ENCODE measurements around the gene ILKAP.

Gene ILKAP

GRCh38 chr2:238144262-238144661 is 59.2 kb downstream of the ILKAP start:
- H3K9me3 ChIP-seq (ENCODE audit: low read length), result no peaks in the 10 kb centered on the region
- peaks cover 14% of the 10 kb centered on the region; the same call in 1 of the 2 replicates for H3K27me3 ChIP-seq (ENCODE audit: insufficient read depth, low read length)
- H3K27ac ChIP-seq (ENCODE audit: low read depth, low read length, poor library complexity, severe bottlenecking), result no peak overlapping the region
- no peaks in the 10 kb centered on the region for H3K79me2 ChIP-seq (ENCODE audit: insufficient read depth, low read length)
- no peaks in the 10 kb centered on the region for H4K20me1 ChIP-seq (ENCODE audit: insufficient read depth, low read length)
- no peaks in the 10 kb centered on the region for H3K36me3 ChIP-seq (ENCODE audit: insufficient read depth, low read length)
- no peak overlapping the region for H3K9ac ChIP-seq (ENCODE audit: low read length)
- H2AFZ ChIP-seq (ENCODE audit: low read length), result no peak overlapping the region
- TF ChIP-seq, protein P1, sequence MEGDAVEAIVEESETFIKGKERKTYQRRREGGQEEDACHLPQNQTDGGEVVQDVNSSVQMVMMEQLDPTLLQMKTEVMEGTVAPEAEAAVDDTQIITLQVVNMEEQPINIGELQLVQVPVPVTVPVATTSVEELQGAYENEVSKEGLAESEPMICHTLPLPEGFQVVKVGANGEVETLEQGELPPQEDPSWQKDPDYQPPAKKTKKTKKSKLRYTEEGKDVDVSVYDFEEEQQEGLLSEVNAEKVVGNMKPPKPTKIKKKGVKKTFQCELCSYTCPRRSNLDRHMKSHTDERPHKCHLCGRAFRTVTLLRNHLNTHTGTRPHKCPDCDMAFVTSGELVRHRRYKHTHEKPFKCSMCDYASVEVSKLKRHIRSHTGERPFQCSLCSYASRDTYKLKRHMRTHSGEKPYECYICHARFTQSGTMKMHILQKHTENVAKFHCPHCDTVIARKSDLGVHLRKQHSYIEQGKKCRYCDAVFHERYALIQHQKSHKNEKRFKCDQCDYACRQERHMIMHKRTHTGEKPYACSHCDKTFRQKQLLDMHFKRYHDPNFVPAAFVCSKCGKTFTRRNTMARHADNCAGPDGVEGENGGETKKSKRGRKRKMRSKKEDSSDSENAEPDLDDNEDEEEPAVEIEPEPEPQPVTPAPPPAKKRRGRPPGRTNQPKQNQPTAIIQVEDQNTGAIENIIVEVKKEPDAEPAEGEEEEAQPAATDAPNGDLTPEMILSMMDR (IDR thresholded peaks at IDR 0.05; ENCODE audit: low read length), result no peak
- TF ChIP-seq EZH2 (IDR thresholded peaks at IDR 0.05; ENCODE audit: borderline replicate concordance, low read length), result no peak
- no peak overlapping the region for H3K4me2 ChIP-seq (ENCODE audit: low read length)
- no peaks in the 10 kb centered on the region for H3K9me2 ChIP-seq (ENCODE audit: low read depth, low read length)
- H3F3A ChIP-seq (ENCODE audit: insufficient read depth, low read length), result no peaks in the 10 kb centered on the region
- no peak overlapping the region for H3K4me3 ChIP-seq (ENCODE audit: low read depth, low read length, poor library complexity, severe bottlenecking)
- peaks cover 11% of the 10 kb centered on the region for H3K4me1 ChIP-seq (ENCODE audit: insufficient read depth, low read length, severe bottlenecking)

GRCh38 chr2:238143239-238143951 is 60.1 kb downstream of the ILKAP start:
- H3K27me3 ChIP-seq (ENCODE audit: insufficient read depth, low read length), result peaks cover 14% of the 10 kb centered on the region; the same call in 1 of the 2 replicates
- no peaks in the 10 kb centered on the region for H3K9me3 ChIP-seq (ENCODE audit: low read length)
- H3K9ac ChIP-seq (ENCODE audit: low read length), result no peak overlapping the region
- H3K4me1 ChIP-seq (ENCODE audit: insufficient read depth, low read length, severe bottlenecking), result peaks cover 14% of the 10 kb centered on the region
- H2AFZ ChIP-seq (ENCODE audit: low read length), result no peak overlapping the region
- no peaks in the 10 kb centered on the region for H3F3A ChIP-seq (ENCODE audit: insufficient read depth, low read length)
- no peak overlapping the region for H3K27ac ChIP-seq (ENCODE audit: low read depth, low read length, poor library complexity, severe bottlenecking)
- H3K4me2 ChIP-seq (ENCODE audit: low read length), result no peak overlapping the region
- TF ChIP-seq, protein P1 (IDR thresholded peaks at IDR 0.05; ENCODE audit: low read length), result no peak
- TF ChIP-seq EZH2 (IDR thresholded peaks at IDR 0.05; ENCODE audit: borderline replicate concordance, low read length), result no peak
- H3K36me3 ChIP-seq (ENCODE audit: insufficient read depth, low read length), result no peaks in the 10 kb centered on the region
- no peaks in the 10 kb centered on the region for H4K20me1 ChIP-seq (ENCODE audit: insufficient read depth, low read length)
- H3K4me3 ChIP-seq (ENCODE audit: low read depth, low read length, poor library complexity, severe bottlenecking), result no peak overlapping the region
- H3K79me2 ChIP-seq (ENCODE audit: insufficient read depth, low read length), result no peaks in the 10 kb centered on the region
- no peaks in the 10 kb centered on the region for H3K9me2 ChIP-seq (ENCODE audit: low read depth, low read length)

GRCh38 chr2:238142382-238143205 is 60.9 kb downstream of the ILKAP start:
- peaks cover 21% of the 10 kb centered on the region; the same call in 1 of the 2 replicates for H3K27me3 ChIP-seq (ENCODE audit: insufficient read depth, low read length)
- no peak overlapping the region for H3K4me3 ChIP-seq (ENCODE audit: low read depth, low read length, poor library complexity, severe bottlenecking)
- no peak overlapping the region for H3K4me2 ChIP-seq (ENCODE audit: low read length)
- H3K36me3 ChIP-seq (ENCODE audit: insufficient read depth, low read length), result no peaks in the 10 kb centered on the region
- no peaks in the 10 kb centered on the region for H3K9me2 ChIP-seq (ENCODE audit: low read depth, low read length)
- H3K4me1 ChIP-seq (ENCODE audit: insufficient read depth, low read length, severe bottlenecking), result peaks cover 14% of the 10 kb centered on the region
- no peaks in the 10 kb centered on the region for H4K20me1 ChIP-seq (ENCODE audit: insufficient read depth, low read length)
- H3K9me3 ChIP-seq (ENCODE audit: low read length), result no peaks in the 10 kb centered on the region
- TF ChIP-seq EZH2 (IDR thresholded peaks at IDR 0.05; ENCODE audit: borderline replicate concordance, low read length), result no peak
- TF ChIP-seq, protein P1 (IDR thresholded peaks at IDR 0.05; ENCODE audit: low read length), result no peak
- no peak overlapping the region for H2AFZ ChIP-seq (ENCODE audit: low read length)
- no peak overlapping the region for H3K9ac ChIP-seq (ENCODE audit: low read length)
- no peak overlapping the region for H3K27ac ChIP-seq (ENCODE audit: low read depth, low read length, poor library complexity, severe bottlenecking)
- H3F3A ChIP-seq (ENCODE audit: insufficient read depth, low read length), result no peaks in the 10 kb centered on the region
- no peaks in the 10 kb centered on the region for H3K79me2 ChIP-seq (ENCODE audit: insufficient read depth, low read length)
